Measurements from ENCODE around the gene ACSL1.

The ACSL1 gene

DNA sequence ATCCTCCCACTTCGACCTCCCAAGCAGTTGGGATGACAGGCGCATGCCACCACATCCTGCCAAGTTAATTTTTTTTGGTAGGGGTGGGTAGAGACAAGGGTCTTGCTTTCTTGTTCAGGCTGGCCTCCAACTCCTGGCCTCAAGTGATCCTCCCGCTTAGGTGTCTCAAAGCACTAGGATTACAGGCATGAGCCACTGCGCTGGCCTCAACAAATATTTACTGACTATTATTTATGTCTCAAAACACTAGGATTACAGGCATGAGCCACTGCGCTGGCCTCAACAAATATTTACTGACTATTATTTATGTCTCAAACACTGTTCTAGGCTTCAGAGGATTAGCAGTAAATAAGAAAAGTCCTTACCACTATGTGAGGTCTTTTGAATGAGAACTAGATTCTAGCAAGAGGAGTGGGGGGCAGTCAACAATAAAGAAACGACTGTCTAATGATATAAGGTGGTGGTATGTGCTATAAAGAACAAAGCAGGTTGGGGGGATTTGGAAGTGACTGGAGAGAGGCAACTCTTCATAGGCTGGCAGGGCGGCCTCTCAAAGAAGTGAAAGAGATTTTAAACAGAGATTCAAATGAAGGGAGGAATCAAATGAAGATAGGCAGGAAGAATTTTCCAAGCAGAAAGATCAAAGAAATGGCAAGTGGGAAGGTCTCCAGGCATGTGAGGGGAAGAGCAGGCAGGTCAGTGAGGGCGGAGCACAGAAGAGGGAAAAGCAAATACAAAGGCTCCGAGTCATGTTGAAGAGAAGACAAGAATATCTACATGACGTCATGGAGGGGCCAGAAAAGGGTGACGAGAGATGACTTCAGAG is 12.7 kb upstream of the ACSL1 start:
- DNase-seq (ENCODE audit: low spot score), result no peak

- no peak for DNase-seq (ENCODE audit: low spot score)
These were observed 10.8 kb upstream of the ACSL1 start for GRCh38 chr4:184836613-184837012.

GRCh38 chr4:184833046-184833838 is 7.5 kb upstream of the ACSL1 start:
- DNase-seq (ENCODE audit: low spot score), result no peak

- DNase-seq (ENCODE audit: low spot score), result no peak
These were observed 5.4 kb upstream of the ACSL1 start for GRCh38 chr4:184831153-184831552.

DNA sequence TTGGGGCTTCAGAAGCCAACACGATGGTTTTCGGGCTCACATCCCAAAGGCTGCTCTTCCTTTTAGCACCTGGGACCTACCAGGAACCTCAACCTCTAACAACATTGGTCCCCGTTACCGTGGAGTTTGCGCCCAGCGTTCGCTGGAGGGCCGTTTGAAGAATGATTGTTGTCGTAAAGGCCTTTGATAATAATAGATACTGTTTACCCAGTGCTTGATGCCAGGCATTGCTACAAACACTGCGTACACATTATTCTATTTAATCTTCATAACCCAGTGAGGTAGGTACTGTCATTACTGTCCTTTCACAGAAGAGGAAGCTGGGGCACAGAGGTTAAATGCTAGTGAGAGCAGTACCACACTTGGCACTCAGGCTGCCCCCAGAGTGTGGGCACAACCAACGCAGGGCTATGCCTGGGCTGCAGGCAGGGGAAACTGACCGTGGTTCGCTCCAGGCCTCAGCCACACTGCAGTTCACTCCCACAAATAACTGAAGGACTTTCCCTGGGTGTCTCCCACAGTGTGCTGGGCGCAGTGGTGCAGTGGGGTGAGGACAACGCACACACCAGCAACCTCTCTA is 1.0 kb upstream of the ACSL1 start:
- no peak for DNase-seq (ENCODE audit: low spot score)

- no peak for DNase-seq (ENCODE audit: low spot score)
These were observed 450 bp downstream of the ACSL1 start for GRCh38 chr4:184825141-184825895.

- DNase-seq (ENCODE audit: low spot score), result no peak
These were observed 1.0 kb downstream of the ACSL1 start for GRCh38 chr4:184824776-184825084.

DNA sequence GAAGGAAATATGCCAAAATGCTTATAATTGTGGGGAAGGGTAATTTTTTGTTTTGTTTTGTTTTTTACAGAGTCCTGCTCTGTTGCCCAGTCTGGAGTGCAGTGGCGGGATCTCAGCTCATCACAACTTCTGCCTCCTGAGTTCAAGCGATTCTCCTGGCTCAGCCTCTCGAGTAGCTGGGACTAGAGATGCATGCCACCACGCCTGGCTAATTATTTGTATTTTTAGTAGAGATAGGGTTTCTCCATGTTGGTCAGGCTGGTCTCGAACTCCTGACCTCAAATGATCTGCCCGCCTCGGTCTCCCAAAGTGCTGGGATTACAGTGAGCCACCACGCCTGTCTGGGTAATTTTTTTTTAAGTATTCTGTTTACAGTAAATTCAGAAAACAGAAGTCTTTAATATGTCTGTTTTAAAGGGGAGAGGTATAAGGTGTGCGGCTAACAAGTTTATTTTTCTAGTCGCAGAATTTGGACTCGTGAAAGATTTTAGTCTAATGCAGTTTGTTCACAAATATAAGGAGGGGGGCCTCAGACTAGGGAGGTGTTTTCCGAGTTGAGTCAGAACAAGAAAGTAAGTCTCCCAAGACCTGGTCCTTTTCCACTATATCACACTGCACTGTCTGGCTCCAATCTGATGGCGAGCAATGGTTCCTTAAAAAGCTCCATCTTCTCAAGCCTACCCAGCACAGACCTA is 1.5 kb downstream of the ACSL1 start:
- no peak for DNase-seq (ENCODE audit: low spot score)

DNA sequence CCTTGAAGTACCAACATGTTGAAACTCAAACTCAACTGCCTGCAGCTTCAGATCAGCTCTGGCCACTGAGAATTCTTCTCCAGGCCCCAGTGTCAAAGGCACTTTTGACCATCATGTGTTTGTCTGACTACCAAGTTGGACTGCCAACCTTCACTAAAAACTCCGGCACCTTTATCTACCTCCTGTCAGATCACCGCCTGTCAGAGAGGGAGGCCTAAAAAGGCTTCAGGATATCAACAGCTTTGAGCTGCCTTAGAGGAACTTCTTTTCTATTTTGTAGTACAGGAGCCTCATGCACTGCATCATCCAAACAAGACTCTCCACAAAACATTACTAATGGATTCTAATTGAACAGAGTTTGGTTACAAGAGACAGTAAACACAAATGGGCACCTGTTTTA is 2.8 kb downstream of the ACSL1 start:
- DNase-seq (ENCODE audit: low spot score), result no peak

DNA sequence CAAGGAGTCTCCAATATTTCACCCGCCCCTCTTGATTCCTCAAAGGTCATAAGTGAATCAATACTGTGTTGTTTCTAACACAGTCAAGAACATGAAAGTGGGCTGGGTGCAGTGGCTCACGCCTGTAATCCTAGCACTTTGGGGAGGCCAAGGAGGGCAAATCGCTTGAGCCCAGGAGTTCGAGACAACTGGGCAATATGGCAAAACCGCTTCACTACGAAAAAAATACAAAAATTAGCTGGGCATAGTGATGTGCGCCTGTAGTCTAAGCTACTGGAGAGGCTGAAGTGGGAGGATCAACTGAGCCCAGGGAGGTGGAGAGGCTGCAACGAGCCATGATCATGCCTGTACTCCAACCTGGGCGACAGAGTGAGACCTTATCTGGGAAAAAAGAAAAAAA is 3.4 kb downstream of the ACSL1 start:
- no peak for DNase-seq (ENCODE audit: low spot score)

- no peak for DNase-seq (ENCODE audit: low spot score)
These were observed 4.5 kb downstream of the ACSL1 start for GRCh38 chr4:184821242-184821641.

DNA sequence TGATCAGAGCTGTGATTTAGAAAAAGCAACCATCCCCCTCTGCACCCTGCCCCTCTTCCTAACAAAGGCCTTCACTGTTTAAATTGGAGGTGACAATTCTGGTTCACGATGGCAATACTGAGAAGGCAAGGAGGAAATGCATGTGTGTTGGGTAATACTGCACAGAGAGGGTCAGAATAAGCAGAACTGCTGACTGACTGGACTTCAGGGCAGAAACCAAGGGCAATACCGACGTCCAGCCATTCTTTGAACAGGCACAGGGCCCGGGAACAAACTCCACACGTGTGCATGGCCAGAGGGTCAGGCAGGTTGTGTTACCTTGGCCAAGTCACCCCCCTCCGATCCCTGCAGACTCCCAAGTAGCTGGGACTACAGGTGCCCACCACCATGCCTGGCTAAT is 6.0 kb downstream of the ACSL1 start:
- no peak for DNase-seq (ENCODE audit: low spot score)

GRCh38 chr4:184818216-184818564 is 7.6 kb downstream of the ACSL1 start:
- DNase-seq (ENCODE audit: low spot score), result no peak

GRCh38 chr4:184817494-184818215 is 8.1 kb downstream of the ACSL1 start:
- DNase-seq (ENCODE audit: low spot score), result no peak

DNA sequence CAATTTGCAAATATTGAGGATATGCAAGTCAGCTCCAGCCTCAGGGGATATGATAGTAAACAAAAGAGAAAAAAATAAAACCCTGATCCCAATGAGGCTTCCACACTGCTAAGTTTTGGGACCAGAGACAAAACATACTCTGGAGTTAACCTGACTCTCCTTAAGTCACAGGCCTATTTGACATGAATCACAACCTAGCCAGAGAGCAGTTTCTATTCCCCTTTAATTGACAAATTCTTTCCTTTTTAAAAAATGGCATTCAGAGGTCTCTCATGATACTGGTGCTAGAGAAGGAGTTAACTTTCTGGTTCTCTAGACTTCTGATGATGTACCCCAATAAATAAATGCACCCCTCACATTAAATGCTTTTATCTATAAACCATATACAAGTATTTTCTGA is 8.8 kb downstream of the ACSL1 start:
- DNase-seq (ENCODE audit: low spot score), result no peak

- no peak for DNase-seq (ENCODE audit: low spot score)
These were observed 10.5 kb downstream of the ACSL1 start for GRCh38 chr4:184815046-184815877.

DNA sequence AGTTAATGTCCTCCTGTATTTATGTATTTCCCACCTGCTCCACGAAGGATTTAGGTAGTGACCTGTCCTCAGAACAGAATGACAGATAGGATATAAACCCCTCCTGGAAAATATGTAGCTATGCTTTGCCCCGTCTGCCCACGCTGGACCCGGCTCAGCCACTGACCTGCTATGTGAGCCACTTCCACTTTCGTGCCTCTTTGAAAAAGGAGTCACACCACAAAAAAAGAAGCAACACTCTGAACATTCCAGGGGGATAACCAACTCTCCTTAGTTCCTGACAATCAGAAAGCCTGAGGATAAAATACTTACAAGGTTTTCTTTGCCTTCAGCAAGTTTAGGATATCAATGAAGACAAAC is 11.1 kb downstream of the ACSL1 start:
- DNase-seq (ENCODE audit: low spot score), result no peak

GRCh38 chr4:184812651-184813181 is 13.1 kb downstream of the ACSL1 start:
- DNase-seq (ENCODE audit: low spot score), result no peak

GRCh38 chr4:184812199-184812542 is 13.6 kb downstream of the ACSL1 start:
- no peak for DNase-seq (ENCODE audit: low spot score)

GRCh38 chr4:184811526-184812198 is 14.1 kb downstream of the ACSL1 start:
- DNase-seq (ENCODE audit: low spot score), result no peak
